ENCODE data around the gene CUX1.

Gene CUX1

DNA sequence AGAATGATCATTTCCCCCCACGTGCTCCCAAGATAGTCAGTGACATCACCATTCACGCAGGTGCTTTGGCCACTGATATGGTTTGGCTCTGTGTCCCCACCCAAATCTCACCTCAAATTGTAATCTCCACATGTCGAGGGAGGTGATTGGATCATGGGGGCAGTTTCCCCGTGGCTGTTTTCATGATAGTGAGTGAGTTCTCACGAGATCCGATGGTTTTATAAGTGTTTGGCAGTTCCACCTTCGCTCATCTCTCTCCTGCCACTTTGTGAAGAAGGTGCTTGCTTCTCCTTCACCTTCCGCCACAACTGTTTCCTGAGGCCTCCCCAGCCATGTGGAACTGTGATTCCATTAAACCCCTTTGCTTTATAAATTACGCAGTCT, 263.8 kb downstream of the CUX1 start:
- no peak for DNase-seq

DNA sequence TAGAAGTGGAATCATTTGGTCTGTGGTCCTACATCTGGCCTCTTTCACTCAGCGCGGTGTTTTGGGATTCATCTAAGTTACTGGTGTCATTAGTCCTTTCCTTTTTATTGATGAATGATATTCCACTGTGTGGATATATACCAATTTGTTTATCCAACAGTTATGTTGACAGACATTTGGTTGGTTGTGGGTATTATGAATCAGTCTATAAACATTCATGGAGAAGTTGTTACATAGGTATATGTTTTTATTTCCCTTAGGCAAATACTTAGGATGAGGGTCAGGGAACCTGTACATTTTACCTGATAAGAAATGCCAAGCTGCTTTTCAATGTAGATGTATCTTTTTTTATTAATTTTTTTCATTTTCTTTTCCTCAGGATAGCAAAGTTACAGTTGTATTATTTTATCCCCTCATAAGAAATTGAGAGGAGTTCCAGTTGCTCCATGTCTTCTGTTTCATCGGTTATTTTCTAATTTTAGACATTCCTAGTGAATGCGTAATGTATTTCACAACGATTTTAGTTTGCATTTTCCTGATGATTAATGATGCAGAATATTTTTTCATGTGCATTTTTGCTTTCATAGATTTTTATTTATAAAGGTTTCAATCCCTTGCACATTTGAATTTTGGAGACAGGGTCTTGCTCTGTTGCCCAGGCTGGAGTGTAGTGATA, 265.4 kb downstream of the CUX1 start:
- no peak for DNase-seq

DNA sequence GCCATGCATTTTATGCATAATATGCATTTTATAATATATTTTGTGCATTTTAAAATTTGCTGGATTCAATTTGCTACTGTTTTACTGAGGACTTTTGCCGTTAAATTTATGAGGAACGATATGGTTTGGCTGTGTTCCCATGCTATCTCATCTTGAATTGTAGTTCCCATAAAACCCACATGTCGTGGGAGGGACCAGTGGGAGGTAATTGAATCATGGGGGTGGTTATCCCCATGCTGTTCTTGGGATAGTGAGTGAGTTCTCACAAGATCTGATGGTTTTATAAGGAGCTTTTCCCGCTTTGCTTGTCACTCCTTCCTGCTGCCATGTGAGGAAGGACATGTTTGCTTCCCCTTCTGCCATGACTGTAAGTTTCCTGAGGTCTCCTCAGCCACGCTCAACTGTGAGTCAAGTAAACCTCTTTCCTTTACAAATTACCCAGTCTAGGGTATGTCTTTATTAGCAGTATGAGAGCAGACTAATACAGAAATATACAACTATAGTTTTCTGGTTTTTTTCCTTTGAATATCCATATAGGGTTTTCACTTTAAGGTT, 267.9 kb downstream of the CUX1 start:
- no peak for DNase-seq

DNA sequence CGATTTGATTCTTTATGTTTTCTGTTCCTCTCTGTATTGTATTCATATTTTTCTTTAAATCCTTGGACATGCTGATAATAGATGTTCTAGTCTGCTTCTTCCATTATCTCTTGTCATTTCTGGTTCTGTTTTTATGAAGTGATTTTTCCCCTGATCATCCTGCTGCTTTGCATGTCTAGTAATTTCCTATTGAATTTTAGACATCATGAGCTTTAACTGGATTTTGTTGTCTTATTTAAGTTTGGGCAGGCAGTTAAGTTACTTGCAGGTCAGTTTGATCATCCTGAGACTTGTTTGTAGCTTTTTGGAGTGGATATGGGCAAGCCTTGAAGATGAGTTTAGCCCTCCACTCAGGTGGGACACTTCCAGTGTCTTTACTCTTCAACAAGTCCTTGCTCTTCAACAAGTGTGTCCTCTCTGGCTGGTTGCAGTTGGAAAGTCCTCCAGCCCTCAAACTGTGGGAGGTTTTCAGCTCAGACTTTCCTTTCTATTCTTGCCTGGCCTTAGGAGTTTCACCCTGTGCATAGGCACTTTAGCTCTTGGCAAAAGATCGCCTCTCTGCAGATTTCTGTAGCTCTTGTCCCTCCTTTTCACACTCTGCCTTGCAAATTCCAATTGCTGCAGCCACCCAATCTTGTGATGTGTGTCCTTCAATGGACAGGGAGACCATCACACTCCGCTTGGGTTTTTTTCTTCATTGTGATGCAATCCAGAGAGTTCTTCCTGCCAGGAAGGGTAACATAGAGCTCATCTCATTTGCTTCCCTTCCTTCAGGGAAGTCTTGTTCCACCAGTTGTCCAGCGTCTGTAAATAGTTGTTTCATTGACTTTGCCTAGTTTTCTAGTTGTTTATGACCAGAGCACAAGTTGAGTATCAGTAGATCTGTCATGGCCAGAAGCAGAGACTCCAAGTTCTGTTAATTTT, 272.0 kb downstream of the CUX1 start:
- no peak for DNase-seq

DNA sequence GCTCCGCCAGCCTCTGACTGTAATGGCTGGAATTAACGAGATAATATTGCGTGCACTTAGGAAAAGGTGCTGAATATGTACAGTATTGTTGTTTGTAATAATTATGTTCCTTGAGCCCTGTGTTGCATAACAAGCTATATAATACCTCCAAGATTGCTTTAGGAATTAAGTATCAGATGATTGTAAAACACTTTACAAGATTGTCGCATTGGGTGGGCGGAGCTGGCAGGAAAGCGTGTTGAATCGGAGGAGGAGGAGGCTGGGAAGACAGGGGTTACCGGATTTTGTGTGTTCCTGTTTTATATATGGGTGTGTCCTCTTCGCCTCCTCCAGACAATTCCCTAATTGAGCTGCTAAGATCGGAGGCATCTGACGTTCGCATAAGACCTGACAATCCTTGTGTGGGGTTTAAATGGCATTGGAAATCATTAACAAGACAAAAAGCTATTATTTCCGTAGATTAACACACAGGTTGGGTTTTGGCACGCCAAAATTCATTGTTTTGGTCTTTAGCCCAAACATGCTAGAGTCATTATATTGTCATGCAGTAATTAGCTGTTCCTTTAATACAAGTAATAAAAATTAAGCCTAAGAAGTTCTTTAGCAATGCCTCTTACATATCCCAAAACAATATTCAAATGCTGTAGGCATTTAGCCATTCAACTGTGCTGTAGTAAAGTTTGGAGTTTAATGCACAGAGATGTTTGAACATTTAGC, 276.3 kb downstream of the CUX1 start:
- no peak for DNase-seq

DNA sequence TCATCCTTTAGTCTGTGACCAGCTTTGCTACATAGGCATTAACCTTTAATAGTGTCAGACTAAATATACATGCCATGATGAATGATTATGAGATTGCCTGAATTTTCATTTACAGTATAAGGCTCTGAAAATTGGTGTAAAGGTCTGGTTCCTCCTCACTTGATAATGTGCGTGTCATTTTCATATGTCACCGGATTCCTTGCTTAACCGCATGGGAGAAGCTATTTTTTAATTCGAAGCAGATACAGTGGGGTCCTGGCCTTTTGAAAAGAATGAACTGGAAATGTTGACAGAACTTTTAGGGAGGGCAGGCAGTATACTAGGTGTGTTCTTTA, 276.9 kb downstream of the CUX1 start:
- DNase-seq = no peak

DNA sequence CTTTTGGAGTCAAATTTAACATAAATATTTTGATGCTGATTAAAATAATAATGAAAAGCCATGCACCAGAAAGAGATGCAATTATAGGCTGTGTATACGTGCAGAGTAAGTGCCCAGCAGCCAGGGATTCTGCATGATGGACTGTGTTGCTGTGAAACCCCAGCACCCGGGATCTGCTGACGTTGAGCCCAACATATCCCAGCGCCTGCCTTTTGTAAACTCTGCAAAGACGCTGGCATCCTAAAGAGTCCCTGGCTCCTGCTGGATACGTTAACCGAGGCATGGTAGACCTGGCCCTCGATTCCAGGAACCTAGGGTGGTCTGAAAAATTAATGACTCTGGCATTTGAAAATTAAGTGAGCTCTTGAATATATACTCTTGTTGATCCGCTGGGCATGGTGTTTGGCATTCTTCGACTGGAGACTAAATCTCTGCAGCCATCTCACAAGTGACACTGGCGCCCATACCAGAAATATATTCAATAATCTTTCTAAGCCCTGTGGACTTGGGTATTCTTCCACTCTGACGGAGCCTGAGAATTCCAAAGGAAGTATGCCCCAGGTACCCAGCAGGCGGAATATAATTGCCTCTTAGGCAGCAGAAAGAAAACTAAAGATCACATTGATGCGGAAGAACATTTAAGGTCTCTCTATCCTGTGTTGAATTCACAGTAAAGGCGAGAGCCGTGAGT, 278.0 kb downstream of the CUX1 start:
- no peak for DNase-seq

DNA sequence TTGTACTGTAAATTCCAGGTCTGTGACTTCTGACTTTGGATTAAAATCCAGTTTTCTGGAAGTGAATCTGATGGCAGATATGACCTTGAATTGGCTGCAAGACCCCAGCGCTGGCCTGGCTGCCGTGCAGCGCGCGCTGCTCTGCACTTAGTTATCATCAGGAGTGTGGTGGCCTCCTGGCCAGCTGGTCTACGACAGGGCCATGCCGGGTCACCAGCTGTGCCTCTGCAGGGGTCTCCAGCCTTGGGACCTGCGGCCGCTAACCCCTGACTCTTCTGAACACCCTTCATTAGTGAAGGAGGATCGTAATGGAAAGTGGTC, 278.5 kb downstream of the CUX1 start:
- DNase-seq = no peak

DNA sequence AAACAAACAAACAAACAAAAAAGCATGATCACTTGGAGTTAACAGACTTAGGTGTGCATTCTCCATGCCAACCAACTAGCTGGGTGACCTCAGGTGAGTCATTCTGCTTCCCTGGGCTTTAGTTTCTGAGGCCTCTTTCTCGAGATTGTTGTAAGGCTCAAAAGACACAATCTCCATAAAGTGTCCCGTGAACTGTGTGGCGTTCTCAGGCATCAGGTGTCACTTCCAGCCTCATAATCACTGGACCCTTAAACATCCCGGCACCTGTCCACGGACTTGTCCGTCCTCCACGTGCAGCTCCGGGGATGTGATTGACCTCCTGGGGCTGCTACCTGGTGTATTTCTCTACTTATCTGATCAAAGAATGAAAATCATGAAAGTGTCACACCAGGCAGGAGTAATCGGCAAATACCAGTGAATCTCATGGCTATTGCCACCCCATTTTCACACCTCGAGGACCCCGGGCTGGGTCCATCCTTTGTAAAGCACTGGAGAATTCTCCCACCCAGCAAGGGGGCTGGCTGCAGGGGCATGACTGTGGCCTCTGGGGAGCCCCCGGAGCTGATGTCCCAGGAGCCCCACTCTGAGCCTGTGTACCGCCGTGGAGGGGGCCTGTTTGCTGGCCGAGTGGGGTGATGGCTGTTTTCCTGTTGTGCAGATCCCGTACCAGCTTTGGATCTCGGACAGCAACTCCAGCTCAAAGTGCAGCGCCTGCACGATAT, 279.4 kb downstream of the CUX1 start:
- DNase-seq = no peak

DNA sequence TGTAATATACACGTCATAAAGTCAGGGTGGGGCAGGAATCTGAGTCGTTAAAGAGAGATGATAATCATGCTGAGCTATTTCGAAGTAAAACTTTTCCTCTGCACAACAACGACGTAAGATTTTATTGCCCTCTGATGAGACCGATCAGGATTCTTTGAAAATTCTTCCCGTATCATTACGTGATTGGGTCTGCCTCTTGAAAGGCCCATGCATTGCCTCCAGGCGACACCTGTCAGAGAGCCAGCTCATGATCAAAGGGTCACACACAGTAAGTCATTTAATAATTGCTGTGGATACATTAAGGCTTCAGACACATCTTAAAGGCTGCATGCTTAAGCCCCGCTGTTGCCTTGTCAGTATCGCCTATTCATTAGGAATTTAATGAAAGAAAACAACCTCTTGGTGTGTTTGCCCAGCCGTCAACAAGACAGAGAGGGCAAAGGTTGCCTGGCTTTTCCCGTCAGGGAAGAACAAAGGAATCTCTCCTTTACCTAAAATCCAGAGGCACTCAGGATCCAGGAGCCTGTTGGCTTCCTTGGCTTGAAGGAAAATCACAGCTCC, 280.3 kb downstream of the CUX1 start:
- DNase-seq = no peak

DNA sequence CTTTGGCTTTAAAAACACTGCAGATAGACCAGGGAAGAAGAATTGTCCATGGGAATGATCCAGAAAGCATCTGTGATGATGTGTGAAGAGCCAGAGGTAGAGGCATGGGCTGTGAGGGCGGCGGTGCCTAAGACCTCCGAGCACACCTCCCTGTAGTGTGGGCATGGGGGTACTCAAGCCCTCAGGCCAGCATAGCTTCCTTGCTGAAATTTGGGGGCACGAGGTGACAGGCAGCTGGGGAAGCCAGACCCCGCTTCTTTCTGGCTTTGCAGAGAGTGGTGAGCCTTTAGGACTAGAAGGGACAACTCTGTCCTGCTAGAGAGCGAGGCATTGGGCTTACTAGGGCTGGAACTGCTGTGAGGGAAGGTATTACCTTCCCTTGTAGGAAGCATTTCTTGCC, 281.6 kb downstream of the CUX1 start:
- DNase-seq = no peak

DNA sequence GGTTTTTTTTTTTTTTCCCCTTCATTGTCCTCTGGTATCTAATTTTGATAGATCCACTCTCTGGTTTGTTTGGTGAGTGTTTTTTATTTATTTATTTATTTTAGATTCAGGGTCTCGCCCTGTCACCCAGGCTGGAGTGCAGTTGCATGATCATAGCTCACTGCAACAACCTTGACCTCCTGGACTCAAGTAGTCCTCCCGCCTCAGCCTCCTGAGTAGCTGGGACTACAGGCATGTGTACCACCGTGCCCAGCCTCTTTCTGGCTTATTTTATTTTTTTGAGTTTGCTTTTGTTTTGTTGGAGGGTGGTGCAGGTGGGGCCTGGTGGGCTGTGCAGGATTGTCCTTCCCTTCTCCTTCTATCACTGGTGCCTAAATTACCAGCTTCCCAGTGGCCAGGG, 282.0 kb downstream of the CUX1 start:
- no peak for DNase-seq

DNA sequence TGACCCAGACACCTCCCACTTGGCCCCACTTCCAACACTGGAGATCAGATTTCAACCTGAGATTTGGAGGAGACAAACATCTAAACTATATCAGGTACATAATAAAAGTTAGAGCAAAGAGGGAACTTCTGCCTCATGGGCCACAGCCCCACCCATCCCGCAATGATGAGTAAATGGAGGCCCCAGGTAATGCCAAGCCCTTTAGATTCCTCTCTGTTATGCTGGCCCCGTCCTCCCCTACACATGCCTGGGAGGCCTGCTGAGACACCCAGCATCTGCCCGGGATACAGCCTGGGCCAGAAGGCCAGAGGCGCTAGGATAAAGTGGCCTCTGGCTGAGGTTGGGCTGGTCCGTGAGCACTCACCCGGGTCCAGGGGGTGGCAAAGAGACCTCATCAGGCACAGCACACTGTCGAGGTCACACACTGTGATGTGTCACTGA, 283.7 kb downstream of the CUX1 start:
- DNase-seq = no peak

DNA sequence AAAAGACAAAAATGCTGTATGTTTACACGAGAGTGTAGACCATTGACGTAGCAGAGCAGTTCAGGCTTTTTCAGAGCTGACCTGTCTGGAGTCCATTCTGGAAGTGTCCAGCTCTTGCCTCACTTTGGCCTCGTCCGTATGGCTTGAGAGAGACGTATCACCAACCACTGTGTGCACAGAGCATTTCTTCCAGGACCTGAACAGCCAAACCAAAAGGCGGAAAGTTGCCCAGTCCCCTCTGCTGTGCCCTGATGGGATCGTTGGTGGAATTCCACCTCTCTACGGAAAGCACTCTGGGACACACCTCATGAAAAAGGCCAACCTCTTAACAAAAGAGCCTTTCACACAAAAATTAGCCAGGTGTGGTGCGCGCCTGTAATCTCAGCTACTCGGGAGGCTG, 284.5 kb downstream of the CUX1 start:
- no peak for DNase-seq

DNA sequence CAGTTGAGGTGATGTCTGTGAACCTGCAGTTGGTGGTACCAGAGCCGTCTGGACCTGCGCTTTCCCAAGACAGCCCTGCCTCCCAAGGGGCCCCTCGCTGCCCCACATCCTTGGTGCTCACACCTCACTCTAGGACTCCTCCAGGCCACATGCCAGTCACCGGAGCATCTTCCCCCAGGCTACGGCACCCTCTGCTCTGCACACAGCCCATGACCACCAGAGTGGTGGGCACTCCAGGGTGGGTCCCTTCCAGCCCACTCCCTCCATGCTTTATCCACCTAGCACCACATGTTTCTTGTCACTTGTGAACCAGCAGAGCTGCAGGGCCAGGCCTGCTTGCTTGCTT, 285.6 kb downstream of the CUX1 start:
- DNase-seq = no peak

DNA sequence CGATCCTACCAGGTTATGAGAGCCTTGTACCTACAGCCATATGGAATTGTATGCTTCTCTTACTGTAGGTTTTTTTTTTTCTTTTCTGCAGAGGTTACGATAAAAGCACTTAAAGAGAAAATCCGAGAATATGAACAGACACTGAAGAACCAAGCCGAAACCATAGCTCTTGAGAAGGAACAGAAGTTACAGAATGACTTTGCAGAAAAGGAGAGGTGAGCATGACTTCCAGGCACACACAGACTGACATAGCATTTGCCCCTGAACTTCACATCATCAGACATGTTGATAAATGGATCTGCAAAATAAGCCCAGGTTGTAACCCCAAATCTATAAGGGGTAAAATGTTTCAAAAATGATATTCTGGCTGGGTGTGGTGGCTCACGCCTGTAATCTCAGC, 286.8 kb downstream of the CUX1 start:
- DNase-seq = no peak

DNA sequence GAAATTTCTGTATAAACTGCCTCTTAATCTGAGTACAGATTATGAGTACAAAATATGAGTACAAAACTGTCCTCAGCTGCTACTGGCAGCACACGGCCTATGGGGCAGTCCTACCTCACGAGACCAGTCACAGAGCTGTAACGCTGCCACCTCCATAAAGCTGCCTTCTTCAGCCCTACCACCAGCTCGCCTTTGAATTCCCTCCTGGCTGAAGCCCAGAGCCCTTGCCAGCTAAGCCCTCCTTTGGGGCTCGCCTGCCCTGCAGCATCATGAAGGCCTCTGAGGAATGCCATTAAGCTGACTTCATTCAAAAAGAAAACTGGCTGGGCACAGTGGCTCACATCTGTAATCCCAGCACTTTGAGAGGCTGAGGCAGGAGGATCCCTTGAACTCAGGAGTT, 289.2 kb downstream of the CUX1 start:
- no peak for DNase-seq

DNA sequence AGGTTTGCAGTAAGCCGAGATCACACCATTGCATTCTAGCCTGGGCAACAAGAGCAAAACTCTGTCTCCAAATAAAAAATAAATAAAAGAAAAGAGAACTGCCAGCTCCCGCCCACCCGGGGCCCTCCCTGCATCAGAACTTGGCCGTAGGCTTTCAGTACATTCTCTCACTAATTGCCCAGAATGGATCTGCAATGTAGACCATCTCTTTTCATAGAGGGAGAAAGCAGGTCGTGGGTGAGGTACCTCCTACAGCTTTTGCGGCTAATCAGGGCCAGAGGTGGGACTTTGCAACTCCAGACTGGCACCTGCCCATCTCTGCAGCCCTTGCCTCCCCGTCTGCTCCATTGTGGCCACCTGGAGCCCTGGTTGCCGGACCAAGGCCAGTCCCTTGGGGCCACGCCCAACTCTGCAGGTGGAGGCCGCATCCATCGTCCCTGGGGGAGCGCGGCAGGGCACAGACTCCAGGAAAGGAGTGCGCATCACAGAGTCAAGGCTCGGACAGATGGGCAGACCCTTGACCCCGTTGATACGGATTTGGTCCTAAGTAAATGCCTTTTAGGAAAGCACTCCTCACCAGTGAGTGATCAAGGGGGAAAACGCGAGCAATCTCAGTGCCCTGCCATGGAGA, 290.2 kb downstream of the CUX1 start:
- DNase-seq = no peak

DNA sequence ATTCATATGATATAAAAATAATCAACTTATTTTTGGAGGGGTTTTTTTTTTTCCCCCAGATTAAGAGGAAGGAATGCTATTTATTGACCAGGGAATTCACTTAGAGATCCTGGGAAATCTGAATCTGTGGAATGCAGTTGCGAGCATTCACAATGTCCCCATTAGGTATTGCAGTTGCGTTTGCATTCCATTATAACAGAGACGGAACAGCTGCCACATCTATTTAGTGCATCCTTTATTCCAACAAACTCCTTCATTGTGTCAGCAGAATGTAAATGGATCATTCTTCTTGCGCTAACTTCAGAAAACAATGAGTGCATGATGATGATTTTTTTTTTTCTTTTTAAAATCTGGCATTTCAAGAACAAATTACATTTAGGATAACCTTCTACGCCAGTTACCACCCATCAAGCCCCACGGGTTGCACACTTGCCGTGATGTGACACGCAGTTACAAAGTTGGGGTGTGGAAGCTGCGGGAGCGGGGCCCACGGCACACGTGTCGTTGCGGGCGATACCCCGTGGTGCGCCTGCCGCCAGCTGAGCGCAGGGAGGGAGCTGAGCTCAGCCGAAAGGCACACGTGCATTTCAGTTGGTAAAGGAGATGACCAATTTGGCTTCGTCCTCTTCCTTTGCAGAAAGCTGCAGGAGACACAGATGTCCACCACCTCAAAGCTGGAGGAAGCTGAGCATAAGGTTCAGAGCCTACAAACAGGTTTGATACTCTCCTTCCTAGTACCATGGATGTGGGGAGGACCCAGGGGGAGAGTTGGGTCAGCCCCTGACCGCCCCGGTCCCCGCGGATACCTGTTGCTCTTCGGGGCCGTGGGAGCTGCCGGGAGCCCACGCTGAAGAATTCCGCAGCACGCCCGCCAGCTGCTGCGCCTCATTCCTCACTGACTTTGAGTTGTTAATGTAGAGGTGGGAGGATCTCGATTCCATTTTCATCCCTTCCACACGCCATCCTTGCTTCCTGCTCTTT, 293.9 kb downstream of the CUX1 start:
- no peak for DNase-seq

DNA sequence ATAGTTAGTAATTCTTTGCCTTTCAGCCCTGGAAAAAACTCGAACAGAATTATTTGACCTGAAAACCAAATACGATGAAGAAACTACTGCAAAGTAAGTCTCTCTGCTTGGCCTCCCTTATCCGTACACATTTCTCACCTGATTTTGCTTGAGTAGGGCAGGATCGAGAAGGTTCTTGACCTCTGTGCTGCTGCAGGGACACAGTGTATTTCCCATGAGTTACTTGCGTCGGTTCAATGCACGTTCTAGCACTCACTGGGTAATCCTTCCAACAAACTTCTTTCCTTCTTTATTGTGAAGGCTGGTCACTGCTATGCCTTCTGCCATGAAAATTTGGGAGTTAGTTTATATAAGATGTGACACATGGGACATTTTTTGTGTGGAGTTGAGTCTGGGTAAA, 297.8 kb downstream of the CUX1 start:
- DNase-seq = no peak

DNA sequence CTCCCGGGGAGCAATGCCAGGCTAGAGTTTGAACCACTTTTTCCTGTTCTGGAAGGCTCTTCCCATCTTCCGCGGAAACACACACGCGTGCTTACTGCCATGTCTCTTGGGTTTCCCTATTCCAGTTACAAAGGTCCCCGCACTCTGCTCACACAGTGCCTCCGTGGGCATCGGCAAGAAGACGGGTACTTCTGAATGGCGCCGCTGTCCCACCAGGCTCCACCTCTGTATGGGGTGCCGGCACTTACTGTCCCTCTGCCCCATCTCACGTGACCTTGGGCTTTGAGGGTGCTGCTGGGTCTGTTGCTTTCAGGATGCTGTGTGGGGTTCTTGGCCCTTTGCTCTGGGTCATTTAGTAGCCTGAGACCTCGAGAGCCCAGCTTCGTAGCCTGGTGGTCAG, 298.5 kb downstream of the CUX1 start:
- DNase-seq = no peak
